Aorta (tissue), 5 donors: Measurements from ENCODE around the gene TMEM212. TPM values are rescaled to one million over a fixed set of nuclear protein-coding genes. Genes with fewer than 3 reads are reported as not detected.

ENCODE experiments used
- ATAC-seq: fragments of 200-7000 bp; cut with Tn5 transposase; one replicate; pipeline ENCODE4 v1.9.1; 2022; ENCODE audit warnings: moderate library complexity; ENCODE audit not compliant: low FRiP score
- DNase-seq, 2 donors: peaks; one replicate each; pipeline ENCODE4 v3.0.0-alpha.2; 2020
- H3K27ac ChIP-seq, 2 donors: one replicate each; pipeline ENCODE4 v1.5.1; 2013; ENCODE audit warnings: low read length in 2 of 2, mild to moderate bottlenecking in 2 of 2, moderate library complexity in 2 of 2, control low read depth in 1 of 2, inconsistent platforms in 1 of 2, low read depth in 1 of 2
- H3K27me3 ChIP-seq, 2 donors: one replicate each; pipeline ENCODE4 v1.6.1; 2013; ENCODE audit warnings: control low read depth in 1 of 2, low read length in 1 of 2, mild to moderate bottlenecking in 1 of 2, moderate library complexity in 1 of 2; ENCODE audit not compliant: insufficient read depth in 2 of 2, control insufficient read depth in 1 of 2
- H3K36me3 ChIP-seq, 2 donors: one replicate each; pipeline ENCODE4 v1.6.1; 2013; ENCODE audit warnings: control low read depth in 1 of 2, low read length in 1 of 2, mild to moderate bottlenecking in 1 of 2; ENCODE audit not compliant: insufficient read depth in 2 of 2, control insufficient read depth in 1 of 2
- H3K4me1 ChIP-seq, 2 donors: one replicate each; pipeline ENCODE4 v1.6.1; 2013; ENCODE audit warnings: low read length in 2 of 2, control low read depth in 1 of 2, mild to moderate bottlenecking in 1 of 2, moderate library complexity in 1 of 2; ENCODE audit not compliant: insufficient read depth in 2 of 2, control insufficient read depth in 1 of 2
- H3K4me3 ChIP-seq, 2 donors: one replicate each; pipeline ENCODE4 v1.5.1; 2013; ENCODE audit warnings: low read length in 2 of 2, control low read depth in 1 of 2, mild to moderate bottlenecking in 1 of 2
- H3K9me3 ChIP-seq: one replicate; pipeline ENCODE4 v1.6.1; 2013; ENCODE audit warnings: mild to moderate bottlenecking, low read length; ENCODE audit not compliant: control insufficient read depth
- WGBS, 2 donors: extraction: QIAGEN DNeasy Blood & Tissue Kit; methylation state at CpG; one replicate each; pipeline ENCODE4 v1.1.7; 2013; 5-methylcytosine and 5-hydroxymethylcytosine counted together
- intact Hi-C, 2 donors: fragments of 100-400 bp; cut with DNase I; formaldehyde crosslinking; loops; one replicate each; pipeline versions ENCODE4 v1.14.2 to v1.15.0; 2022
- polyA plus RNA-seq, 2 donors: library from polyadenylated mRNA; stranded (reverse); fragments of 200-250 nt; gene quantifications; one replicate each; pipeline ENCODE4 v1.2.3, GENCODE V29; 2013
- total RNA-seq, 2 donors: library from RNA; stranded (reverse); fragmentation: NEBNext Ultra II Directional; extraction: Animal tissue kit (Norgen Biotek cat#: 25700); gene quantifications; one replicate each; pipeline ENCODE4 v1.2.1, GENCODE V29; 2021
- donor health status: healthy with polysubstance abuse.
- donor health status: Bipolar disorder and iron deficiency.
- donor health status: DM: no; HTN: no; CAD: no.
- donor health status: DM: no; HTN: no; CAD: no.
- donor health status: DM: yes; HTN: yes; CAD: no.

TMEM212 gene
- total and polyA plus RNA-seq, 4 donors, result not detected

- intact Hi-C loops, result no loop called here
- WGBS, 2 donors, result 91 to 94% methylated on average over 3 of the region's 3 CpGs
Observed at GRCh38 chr3:171821044-171821443, 22.1 kb upstream of the TMEM212 start.

DNA sequence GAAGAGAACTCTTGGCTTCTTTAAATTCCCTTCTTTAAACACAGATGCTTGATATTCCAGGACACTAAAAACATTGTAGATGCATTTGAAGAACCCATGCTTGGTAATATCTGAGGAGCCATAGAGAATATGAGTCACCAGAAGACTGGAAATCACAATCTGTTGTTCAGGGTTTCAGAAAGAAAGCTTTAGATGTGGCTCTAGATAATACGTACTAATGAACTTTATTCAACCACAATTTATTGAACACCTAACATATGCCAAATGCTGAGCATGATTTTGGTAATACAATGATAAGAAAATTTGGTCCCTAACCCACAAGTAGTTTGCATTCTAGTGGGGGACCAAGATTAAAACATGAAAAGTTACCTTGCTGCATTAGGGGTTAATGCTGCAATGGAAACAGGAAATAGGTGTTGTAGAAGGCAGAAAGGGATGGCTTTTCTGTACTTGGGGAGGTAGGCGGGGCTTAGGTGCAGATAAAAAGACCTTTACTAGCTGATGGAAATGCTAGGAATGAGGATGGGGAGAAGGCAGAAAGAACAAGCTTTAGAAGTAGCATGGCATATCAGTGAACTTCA, 21.3 kb upstream of the TMEM212 start:
- Histone ChIP-seq H3K36me3 (no peaks in the 10 kb centered on the region), H3K27ac (no peak overlapping the region), H3K4me3 (no peak overlapping the region), H3K27me3 (no peaks in the 10 kb centered on the region), H3K4me1 (no peaks in the 10 kb centered on the region), H3K9me3 (no peaks in the 10 kb centered on the region)
- DNase-seq (no peak), ATAC-seq (no peak)
- WGBS, 2 donors, result 47 to 68% methylated on average over 2 of the region's 2 CpGs
- intact Hi-C loops, result no loop called here

More at GRCh38 chr3:171821044-171821443, 22.1 kb upstream of the TMEM212 start:
- no peak overlapping the region for H3K27ac ChIP-seq
- no peaks in the 10 kb centered on the region for H3K27me3 ChIP-seq
- no peaks in the 10 kb centered on the region for H3K36me3 ChIP-seq
- H3K4me3 ChIP-seq, result no peak overlapping the region
- no peaks in the 10 kb centered on the region for H3K4me1 ChIP-seq
- no peak for DNase-seq
- no peaks in the 10 kb centered on the region for H3K9me3 ChIP-seq
- ATAC-seq, result no peak

DNA sequence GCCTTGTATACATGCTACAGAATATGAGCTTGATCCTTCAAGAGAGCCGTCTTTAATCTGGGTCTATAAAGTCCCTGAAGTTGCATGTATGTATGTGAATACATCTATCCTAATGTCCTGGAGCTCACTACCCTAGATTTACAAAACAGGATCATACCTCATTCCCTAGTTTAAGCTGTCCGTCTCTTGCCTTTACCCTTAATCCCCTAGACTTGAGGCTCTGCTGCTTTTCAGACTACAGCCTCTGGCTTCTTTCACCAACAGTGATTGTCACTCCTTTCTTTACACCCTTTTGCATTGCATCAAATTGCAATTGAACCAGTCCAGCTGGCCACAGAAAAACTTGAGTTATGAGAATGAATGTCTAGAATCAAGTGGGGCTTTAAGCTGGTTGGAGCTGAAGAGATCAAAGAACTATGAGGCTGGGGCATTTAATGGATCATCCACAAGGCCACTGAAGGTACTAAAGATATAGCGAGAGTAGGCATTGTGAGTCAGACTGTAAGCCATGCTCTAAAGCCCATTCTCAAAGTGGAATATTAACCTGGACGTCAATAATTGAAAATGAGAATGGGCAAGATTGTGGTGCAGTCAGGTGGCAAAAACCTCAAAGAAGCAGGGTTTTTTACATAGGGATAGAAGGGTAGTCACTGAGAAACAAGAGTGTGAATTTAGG, 20.6 kb upstream of the TMEM212 start:
- Histone ChIP-seq H3K4me3 (no peak overlapping the region), H3K27ac (no peak overlapping the region), H3K4me1 (no peaks in the 10 kb centered on the region), H3K27me3 (no peaks in the 10 kb centered on the region), H3K36me3 (no peaks in the 10 kb centered on the region), H3K9me3 (no peaks in the 10 kb centered on the region)
- 69 to 88% methylated on average over 4 of the region's 4 CpGs for WGBS, 2 donors
- ATAC-seq (no peak), DNase-seq (no peak)
- intact Hi-C loops, result no loop called here

DNA sequence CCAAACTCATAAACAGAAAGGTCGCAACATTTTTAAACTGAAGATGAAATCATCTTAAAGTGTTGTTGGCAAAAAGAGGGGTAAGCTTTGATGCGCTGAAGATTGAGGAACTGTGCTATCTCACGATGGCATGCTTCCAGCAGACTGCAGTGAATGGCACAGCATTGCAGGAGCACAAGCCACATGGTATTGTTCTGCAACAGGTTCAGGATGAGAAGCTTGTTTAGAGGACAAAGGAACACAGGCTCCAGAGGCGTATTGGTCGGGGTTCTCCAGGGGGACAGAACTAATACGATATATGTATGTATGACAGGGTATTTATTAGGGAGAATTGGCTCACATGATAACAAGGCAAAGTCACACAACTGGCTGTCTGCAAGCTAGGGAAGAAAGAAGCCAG, 19.0 kb upstream of the TMEM212 start:
- H3K4me3 ChIP-seq, result no peak overlapping the region
- intact Hi-C loops, result no loop called here
- H3K27me3 ChIP-seq, result no peaks in the 10 kb centered on the region
- 88 to 94% methylated on average over 6 of the region's 6 CpGs for WGBS, 2 donors
- no peaks in the 10 kb centered on the region for H3K36me3 ChIP-seq
- H3K9me3 ChIP-seq, result no peaks in the 10 kb centered on the region
- no peaks in the 10 kb centered on the region for H3K4me1 ChIP-seq
- ATAC-seq (no peak), DNase-seq (peak in 1 of 2 donors; percentile 60)
- H3K27ac ChIP-seq, result no peak overlapping the region

GRCh38 chr3:171824824-171825221, 18.3 kb upstream of the TMEM212 start:
- WGBS, 2 donors, result 90% methylated on average over 7 of the region's 7 CpGs
- Histone ChIP-seq H3K9me3 (no peaks in the 10 kb centered on the region), H3K27me3 (no peaks in the 10 kb centered on the region), H3K27ac (no peak overlapping the region), H3K36me3 (no peaks in the 10 kb centered on the region), H3K4me1 (no peaks in the 10 kb centered on the region), H3K4me3 (no peak overlapping the region)
- no peak for DNase-seq
- no peak for ATAC-seq
- intact Hi-C loops, result no loop called here

DNA sequence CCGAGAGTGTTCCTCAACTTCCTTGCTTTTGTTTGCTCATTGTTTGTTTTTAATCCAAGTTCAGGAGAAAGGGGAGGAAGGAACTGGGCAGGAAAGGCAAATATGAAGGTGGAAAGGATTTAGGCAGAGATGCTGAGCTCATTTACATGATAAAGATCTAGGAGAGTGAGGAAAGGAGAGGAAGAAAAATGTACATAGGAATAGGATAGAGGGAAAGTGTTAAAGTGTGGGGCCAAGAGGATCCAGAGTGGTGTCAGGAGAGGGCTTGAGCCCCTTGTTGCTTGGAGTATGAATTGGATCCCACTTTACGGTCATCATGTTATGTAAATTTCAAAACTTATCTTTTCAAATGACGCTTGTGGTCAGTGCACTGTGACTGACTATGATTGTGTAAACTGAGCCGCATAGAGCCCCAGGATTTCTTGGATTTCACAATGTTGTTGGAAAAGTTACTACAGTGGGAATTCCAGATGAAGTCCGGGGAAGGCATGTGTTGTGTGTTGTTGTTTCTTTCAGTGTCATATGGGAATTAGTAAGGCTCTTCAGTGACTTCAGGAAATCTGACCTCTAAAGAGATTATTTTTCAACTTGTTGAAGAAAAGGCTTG, 17.8 kb upstream of the TMEM212 start:
- DNase-seq (no peak), ATAC-seq (peak; percentile 73)
- Histone ChIP-seq H3K4me1 (no peaks in the 10 kb centered on the region), H3K27ac (no peak overlapping the region), H3K36me3 (no peaks in the 10 kb centered on the region), H3K9me3 (no peaks in the 10 kb centered on the region), H3K4me3 (no peak overlapping the region), H3K27me3 (no peaks in the 10 kb centered on the region)
- intact Hi-C loops, result no loop called here
- 80% methylated on average over 5 of the region's 5 CpGs for WGBS, 2 donors

DNA sequence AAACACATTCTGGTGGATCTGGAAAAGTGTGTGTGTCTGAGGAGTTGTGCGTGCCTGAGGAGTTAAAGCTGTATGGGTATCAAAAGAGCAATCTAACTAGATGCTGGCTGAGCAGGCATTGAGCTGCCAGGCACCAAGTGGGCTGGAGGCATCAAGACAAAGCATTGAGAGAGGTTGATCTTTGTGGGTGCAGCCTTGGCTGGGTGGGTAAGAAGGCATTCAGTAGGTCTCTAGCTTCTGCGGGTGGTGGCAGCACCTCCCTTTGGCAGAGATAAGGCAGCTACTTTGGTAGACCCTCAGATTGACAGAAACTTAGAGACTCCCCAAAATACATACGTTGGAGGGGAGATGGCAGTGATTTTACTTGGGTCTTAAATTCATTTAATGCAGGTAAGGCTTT, 15.8 kb upstream of the TMEM212 start:
- ATAC-seq, result no peak
- Histone ChIP-seq H3K9me3 (no peaks in the 10 kb centered on the region), H3K4me3 (no peak overlapping the region), H3K27me3 (no peaks in the 10 kb centered on the region), H3K27ac (no peak overlapping the region), H3K4me1 (no peaks in the 10 kb centered on the region), H3K36me3 (no peaks in the 10 kb centered on the region)
- intact Hi-C loops, result no loop called here
- WGBS, 2 donors, result 96 to 98% methylated on average over 3 of the region's 3 CpGs
- DNase-seq, result no peak

DNA sequence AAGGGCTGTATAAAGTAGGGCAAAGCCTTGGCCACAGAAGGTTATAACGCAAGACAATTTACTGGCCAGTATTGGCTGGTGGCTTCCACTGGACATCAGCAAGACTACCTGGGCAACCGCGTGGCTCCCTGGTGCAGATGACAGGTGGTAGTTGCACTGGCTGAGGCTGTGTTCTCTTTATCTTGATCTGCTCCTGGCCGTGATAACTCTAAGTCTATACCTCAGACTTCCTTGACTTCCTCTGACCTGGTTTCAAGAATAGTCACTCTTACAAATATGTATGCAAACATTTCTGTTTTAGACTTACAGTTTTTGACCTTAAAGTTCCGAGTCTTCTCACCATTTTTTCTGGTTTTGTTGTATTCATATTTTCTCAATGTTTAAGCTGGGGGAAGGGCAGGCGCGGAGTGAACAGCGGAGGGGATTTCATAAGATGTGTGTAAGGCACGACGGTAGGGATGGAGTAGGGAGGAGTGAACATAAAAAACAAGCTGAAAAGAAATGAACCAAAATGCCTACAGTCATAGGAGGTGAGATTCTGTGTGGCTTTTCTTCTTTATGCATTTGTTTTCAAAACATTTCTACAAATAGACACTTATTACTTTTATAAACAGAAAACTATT, 15.2 kb upstream of the TMEM212 start:
- no peak for DNase-seq
- no peaks in the 10 kb centered on the region for H3K36me3 ChIP-seq
- WGBS, 2 donors, result 86 to 91% methylated on average over 10 of the region's 10 CpGs
- H3K4me3 ChIP-seq, result no peak overlapping the region
- no peak overlapping the region for H3K27ac ChIP-seq
- ATAC-seq, result no peak
- no peaks in the 10 kb centered on the region for H3K27me3 ChIP-seq
- no peaks in the 10 kb centered on the region for H3K4me1 ChIP-seq
- H3K9me3 ChIP-seq, result no peaks in the 10 kb centered on the region
- intact Hi-C loops, result no loop called here
